Stimulated activated CD8-positive, alpha-beta memory T cell treated with anti-CD3 and anti-CD28 coated beads, Interleukin-15, amount 100 ng/mL, for 24 hours (primary cell): ENCODE measurements around the gene SRRM2.

Experiments
- DNase-seq: peaks from one replicate; pipeline ENCODE4 v3.0.0-alpha.2; 2020; ENCODE audit warnings: low read depth

Gene SRRM2

GRCh38 chr16:2752035-2752849, at the start of gene SRRM2:
SRRM2 (plus strand) TSS chr16:2752638; CDS start chr16:2756365, 3,727 bp downstream.
- peak; percentile 84 for DNase-seq

GRCh38 chr16:2702871-2703745, 49.3 kb upstream of the SRRM2 start:
- DNase-seq: no peak

- no peak for DNase-seq
These were observed 48.1 kb upstream of the SRRM2 start for GRCh38 chr16:2704166-2704982.

GRCh38 chr16:2704983-2705275, 47.5 kb upstream of the SRRM2 start:
- DNase-seq: no peak

- DNase-seq: no peak
These were observed 47.1 kb upstream of the SRRM2 start for GRCh38 chr16:2705351-2705750.

- no peak for DNase-seq
These were observed 46.4 kb upstream of the SRRM2 start for GRCh38 chr16:2706085-2706484.

- DNase-seq: no peak
These were observed 45.7 kb upstream of the SRRM2 start for GRCh38 chr16:2706611-2707311.

- DNase-seq: no peak
These were observed 44.8 kb upstream of the SRRM2 start for GRCh38 chr16:2707368-2708289.

GRCh38 chr16:2708290-2708639, 44.2 kb upstream of the SRRM2 start:
- no peak for DNase-seq

GRCh38 chr16:2708955-2709587, 43.4 kb upstream of the SRRM2 start:
- DNase-seq: no peak

- DNase-seq: no peak
These were observed 42.9 kb upstream of the SRRM2 start for GRCh38 chr16:2709588-2709984.

GRCh38 chr16:2710021-2710710, 42.3 kb upstream of the SRRM2 start:
- no peak for DNase-seq

- no peak for DNase-seq
These were observed 41.7 kb upstream of the SRRM2 start for GRCh38 chr16:2710711-2711231.

- no peak for DNase-seq
These were observed 40.9 kb upstream of the SRRM2 start for GRCh38 chr16:2711370-2712062.

- no peak for DNase-seq
These were observed 40.4 kb upstream of the SRRM2 start for GRCh38 chr16:2712063-2712441.

- no peak for DNase-seq
These were observed 39.9 kb upstream of the SRRM2 start for GRCh38 chr16:2712546-2712945.

GRCh38 chr16:2713523-2713922, 38.9 kb upstream of the SRRM2 start:
- no peak for DNase-seq

- no peak for DNase-seq
These were observed 38.3 kb upstream of the SRRM2 start for GRCh38 chr16:2713985-2714774.
